Activated CD4-positive, CD25-positive, alpha-beta regulatory T cell treated with anti-CD3 and anti-CD28 coated beads, Interleukin-2, amount 50 U/mL, for 72 hours (primary cell): ENCODE data around the gene INO80B.

ENCODE experiments used
- DNase-seq: peaks from one replicate; pipeline ENCODE4 v3.0.0; 2021

The INO80B gene

GRCh38 chr2:74503506-74504475 is 48.9 kb downstream of the INO80B start:
- no peak for DNase-seq

GRCh38 chr2:74504591-74504990 is 49.7 kb downstream of the INO80B start:
- no peak for DNase-seq

- DNase-seq, result no peak
These were observed 50.8 kb downstream of the INO80B start for GRCh38 chr2:74505448-74506246.

- peak; percentile 99 for DNase-seq
These were observed 52.4 kb downstream of the INO80B start, which contains the start of gene PCGF1 for GRCh38 chr2:74507145-74507925. Gene PCGF1, minus strand, starts transcription at chr2:74507695. Its CDS starts 27 bp downstream, at chr2:74507668.
